Mesenchymal stem cell (in vitro differentiated cells and primary cell): ENCODE measurements around the gene TSPAN11.
A peak's percentile ranks its signal among the peaks of the same experiment; 100 is the strongest.

Experiments
- DNase-seq: peaks from one replicate; pipeline ENCODE4 v3.0.0-alpha.2; 2013
- H2AFZ ChIP-seq: one replicate; pipeline ENCODE4 v1.6.1; 2013; ENCODE audit warnings: low read depth, mild to moderate bottlenecking, control low read depth, inconsistent platforms, low read length, moderate library complexity
- H2AK5ac ChIP-seq: 2 replicates; pipeline ENCODE4 v1.6.1; 2013; ENCODE audit warnings: low read length, moderate library complexity, mild to moderate bottlenecking, inconsistent platforms; ENCODE audit not compliant: severe bottlenecking
- H2BK120ac ChIP-seq: one replicate; pipeline ENCODE4 v1.6.1; 2013; ENCODE audit warnings: low read depth, mild to moderate bottlenecking, inconsistent platforms, low read length, moderate library complexity
- H2BK12ac ChIP-seq, 2 experiments: one replicate each; pipeline ENCODE4 v1.6.1; 2013; ENCODE audit warnings: inconsistent platforms in 2 of 2, low read length in 2 of 2, mild to moderate bottlenecking in 2 of 2, moderate library complexity in 2 of 2, control low read depth in 1 of 2
- H2BK15ac ChIP-seq: one replicate; pipeline ENCODE4 v1.6.1; 2013; ENCODE audit warnings: mild to moderate bottlenecking, low read depth, inconsistent platforms; ENCODE audit not compliant: poor library complexity, severe bottlenecking
- H2BK5ac ChIP-seq: 2 replicates; pipeline ENCODE4 v1.6.1; 2013; ENCODE audit warnings: low read depth, mild to moderate bottlenecking, low read length, control low read depth, inconsistent platforms; ENCODE audit not compliant: poor library complexity, severe bottlenecking
- H3K14ac ChIP-seq, 2 experiments: one replicate each; pipeline ENCODE4 v1.6.1; 2013; ENCODE audit warnings: inconsistent platforms in 2 of 2, low read length in 2 of 2, control low read depth in 1 of 2, mild to moderate bottlenecking in 1 of 2, moderate library complexity in 1 of 2
- H3K18ac ChIP-seq, 2 experiments: one replicate each; pipeline ENCODE4 v1.6.1; 2013; ENCODE audit warnings: inconsistent platforms in 2 of 2, low read length in 2 of 2, control low read depth in 1 of 2, low read depth in 1 of 2, mild to moderate bottlenecking in 1 of 2
- H3K23ac ChIP-seq, 2 experiments: one replicate each; pipeline ENCODE4 v1.6.1; 2013; ENCODE audit warnings: inconsistent platforms in 2 of 2, low read length in 2 of 2, mild to moderate bottlenecking in 2 of 2, moderate library complexity in 2 of 2, control low read depth in 1 of 2
- H3K27ac ChIP-seq: 2 replicates; pipeline ENCODE4 v1.5.1; 2013; ENCODE audit warnings: mild to moderate bottlenecking, moderate library complexity, low read length, control low read depth, inconsistent platforms; ENCODE audit not compliant: poor library complexity, severe bottlenecking
- H3K27me3 ChIP-seq, 2 experiments: 2 replicates each; pipeline versions ENCODE4 v1.6.1 to v1.7.0; 2013; ENCODE audit warnings: low read length in 2 of 2, mild to moderate bottlenecking in 2 of 2, moderate library complexity in 2 of 2, control low read depth in 1 of 2, inconsistent platforms in 1 of 2; ENCODE audit not compliant: control insufficient read depth in 1 of 2, insufficient read depth in 1 of 2
- H3K36me3 ChIP-seq, 2 experiments: 2 replicates each; pipeline versions ENCODE4 v1.6.1 to v1.7.0; 2013; ENCODE audit warnings: low read length in 2 of 2, control low read depth in 1 of 2, inconsistent platforms in 1 of 2, low read depth in 1 of 2, mild to moderate bottlenecking in 1 of 2; ENCODE audit not compliant: insufficient read depth in 2 of 2, control insufficient read depth in 1 of 2
- H3K4ac ChIP-seq, 2 experiments: one replicate each; pipeline ENCODE4 v1.6.1; 2013; ENCODE audit warnings: inconsistent platforms in 2 of 2, low read length in 2 of 2, mild to moderate bottlenecking in 2 of 2, moderate library complexity in 2 of 2, control low read depth in 1 of 2, low read depth in 1 of 2
- H3K4me1 ChIP-seq: 2 replicates; pipeline ENCODE4 v1.6.1; 2013; ENCODE audit warnings: low read depth, low read length, control low read depth; ENCODE audit not compliant: control insufficient read depth, insufficient read depth
- H3K4me2 ChIP-seq: 2 replicates; pipeline ENCODE4 v1.6.1; 2013; ENCODE audit warnings: low read length, mild to moderate bottlenecking, inconsistent platforms; ENCODE audit not compliant: poor library complexity, severe bottlenecking
- H3K4me3 ChIP-seq, 2 experiments: 2 replicates each; pipeline versions ENCODE4 v1.5.1 to v1.7.0; 2013; ENCODE audit warnings: low read length in 2 of 2, mild to moderate bottlenecking in 2 of 2, control low read depth in 1 of 2, low read depth in 1 of 2; ENCODE audit not compliant: insufficient read depth in 1 of 2
- H3K79me1 ChIP-seq: replicated peaks from 2 replicates; pipeline ENCODE4 v1.6.1; 2013; ENCODE audit warnings: mild to moderate bottlenecking, control low read depth, low read length, inconsistent platforms; ENCODE audit not compliant: poor library complexity, severe bottlenecking
- H3K9ac ChIP-seq: 2 replicates; pipeline ENCODE4 v1.7.0; 2013; ENCODE audit warnings: mild to moderate bottlenecking, low read length, moderate library complexity
- H3K9me3 ChIP-seq: 2 replicates; pipeline ENCODE4 v1.7.0; 2013; ENCODE audit warnings: mild to moderate bottlenecking, low read length; ENCODE audit not compliant: control insufficient read depth
- H4K8ac ChIP-seq: one replicate; pipeline ENCODE4 v1.6.1; 2013; ENCODE audit warnings: inconsistent platforms, mild to moderate bottlenecking, low read length, moderate library complexity
- H4K91ac ChIP-seq: one replicate; pipeline ENCODE4 v1.6.1; 2013; ENCODE audit warnings: mild to moderate bottlenecking, low read length, inconsistent platforms
- WGBS: methylation state at CpG from one replicate; pipeline ENCODE4 v1.1.7; 2013; ENCODE audit warnings: mixed read lengths; 5-methylcytosine and 5-hydroxymethylcytosine counted together

TSPAN11 gene

DNA sequence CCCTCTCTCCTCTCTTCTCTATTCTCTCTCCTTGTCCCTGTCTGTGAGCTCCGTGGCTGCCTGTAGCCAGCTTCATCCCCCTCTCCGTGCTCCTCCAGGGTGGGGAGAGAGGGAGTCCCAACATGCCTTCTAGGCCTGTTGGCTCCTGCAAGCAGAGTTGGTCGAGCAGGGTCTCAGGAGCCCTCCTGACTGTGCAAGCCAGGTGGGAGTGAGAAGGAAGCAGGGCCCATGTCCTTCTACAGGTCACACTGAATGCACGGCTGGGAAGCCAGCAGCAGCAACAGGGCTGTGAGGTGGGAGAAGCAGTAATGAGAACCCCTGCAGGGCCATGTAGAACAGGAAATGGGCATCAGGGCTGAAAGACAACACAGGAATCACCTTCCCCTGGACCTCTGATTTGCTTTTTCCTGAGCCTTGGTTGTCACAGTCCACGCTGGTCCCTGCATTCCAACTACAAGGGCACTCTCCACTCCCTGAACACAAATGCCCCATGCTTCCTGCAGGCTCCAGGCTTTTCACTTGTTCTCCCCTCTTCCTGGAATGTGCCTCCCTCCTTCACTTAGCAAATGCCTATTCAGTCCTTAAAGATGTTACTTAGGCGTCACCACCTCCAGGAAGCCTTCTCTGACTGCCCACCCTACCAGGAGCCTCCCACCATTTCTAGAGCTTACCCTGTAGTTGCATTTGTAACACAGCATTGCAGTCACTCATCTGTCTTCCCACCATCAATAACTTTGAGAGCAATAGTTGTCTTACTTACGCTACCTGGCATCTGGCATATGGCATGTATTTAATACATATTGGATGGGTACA is 51.2 kb downstream of the TSPAN11 start:
- Histone ChIP-seq H3K4me2 (no peak overlapping the region), H2BK15ac (no peak overlapping the region), H3K79me1 (no peaks in the 10 kb centered on the region), H3K9ac (no peak overlapping the region), H3K36me3 (no peaks in the 10 kb centered on the region), H3K4me3 (no peak overlapping the region), H3K27me3 (peaks cover 33 to 52% of the 10 kb centered on the region in 2 experiments), H2AK5ac (no peak overlapping the region), H2BK12ac (no peak overlapping the region), H3K27ac (no peak overlapping the region), H4K8ac (no peak overlapping the region), H3K18ac (no peak overlapping the region), H4K91ac (peak overlapping the region; percentile 30), H3K14ac (no peak overlapping the region), H3K4me1 (peaks cover 5% of the 10 kb centered on the region), H2BK5ac (no peak overlapping the region), H3K23ac (no peak overlapping the region), H3K9me3 (no peaks in the 10 kb centered on the region), H2BK120ac (no peak overlapping the region), H2AFZ (no peak overlapping the region), H3K4ac (no peak overlapping the region)
- DNase-seq, result no peak
- WGBS, result 69% methylated on average over 6 of the region's 7 CpGs

DNA sequence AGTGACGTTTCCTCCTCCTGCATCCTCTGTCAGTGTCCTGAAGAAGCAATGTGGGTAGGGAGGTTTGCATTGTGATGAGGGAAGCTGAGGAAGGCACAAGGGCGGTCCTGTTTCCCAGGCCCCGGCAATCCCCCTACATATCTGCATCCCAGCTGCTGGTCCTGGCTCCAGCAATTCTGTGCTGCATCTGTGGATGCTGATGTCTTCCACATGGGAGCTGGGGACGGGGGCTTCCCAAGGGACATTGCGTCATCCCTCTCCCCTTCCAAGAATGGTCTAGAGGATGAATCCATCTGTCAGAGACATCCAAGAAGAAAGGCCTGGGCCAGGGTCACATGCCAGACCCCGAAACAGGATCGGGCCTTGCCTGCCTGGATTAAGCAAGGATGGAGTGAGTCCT is 52.1 kb downstream of the TSPAN11 start:
- Histone ChIP-seq H3K27me3 (peaks cover 29 to 43% of the 10 kb centered on the region in 2 experiments), H2BK120ac (no peak overlapping the region), H2BK12ac (no peak overlapping the region), H3K79me1 (no peaks in the 10 kb centered on the region), H3K4me3 (no peak overlapping the region), H3K9me3 (no peaks in the 10 kb centered on the region), H3K4me2 (no peak overlapping the region), H3K23ac (no peak overlapping the region), H3K9ac (no peak overlapping the region), H2BK15ac (no peak overlapping the region), H4K8ac (no peak overlapping the region), H3K27ac (no peak overlapping the region), H3K36me3 (no peaks in the 10 kb centered on the region), H3K18ac (no peak overlapping the region), H2BK5ac (no peak overlapping the region), H4K91ac (no peak overlapping the region), H3K4ac (no peak overlapping the region), H3K14ac (no peak overlapping the region), H3K4me1 (peaks cover 5% of the 10 kb centered on the region), H2AK5ac (no peak overlapping the region), H2AFZ (no peak overlapping the region)
- no peak for DNase-seq
- WGBS, result 84% methylated on average over 5 of the region's 7 CpGs

- WGBS, result 88% methylated on average over 21 of the region's 21 CpGs
Measured at GRCh38 chr12:30979371-30980259, 53.1 kb downstream of the TSPAN11 start.

More at GRCh38 chr12:30979371-30980259, 53.1 kb downstream of the TSPAN11 start:
- Histone ChIP-seq H3K18ac (no peak overlapping the region), H4K91ac (peak overlapping the region; percentile 20), H2BK12ac (no peak overlapping the region), H3K79me1 (no peaks in the 10 kb centered on the region), H3K4ac (no peak overlapping the region), H3K27me3 (peaks cover 26 to 34% of the 10 kb centered on the region in 2 experiments), H3K23ac (no peak overlapping the region), H2BK5ac (no peak overlapping the region), H2BK15ac (no peak overlapping the region), H2AK5ac (no peak overlapping the region), H3K4me3 (no peak overlapping the region), H3K36me3 (no peaks in the 10 kb centered on the region), H2BK120ac (no peak overlapping the region), H3K4me1 (peaks cover 5% of the 10 kb centered on the region), H3K14ac (no peak overlapping the region), H3K27ac (no peak overlapping the region), H4K8ac (peak overlapping the region; percentile 5), H3K9ac (no peak overlapping the region), H3K4me2 (no peak overlapping the region), H2AFZ (no peak overlapping the region), H3K9me3 (no peaks in the 10 kb centered on the region)
- no peak for DNase-seq
